WERI-Rb-1 (cell line): Measurements from ENCODE around the gene MED22.
"Not testable (repeated sequence)": the region's sequence is repeated elsewhere in the genome, so short reads cannot be mapped to it uniquely, and the experiment has no call there.

Experiments
- DNase-seq: peaks from one replicate; pipeline ENCODE4 v3.0.0-alpha.2; 2020
- H3K27ac ChIP-seq: fragments of 250-450 bp; sonication (Bioruptor Pico); 2 replicates; pipeline ENCODE4 v1.5.1; 2020; ENCODE audit warnings: mild to moderate bottlenecking, moderate library complexity
- H3K27me3 ChIP-seq: fragments of 250-450 bp; sonication (Bioruptor Pico); 2 replicates; pipeline ENCODE4 v1.5.1; 2021; ENCODE audit warnings: mild to moderate bottlenecking, low read depth, moderate library complexity; ENCODE audit not compliant: insufficient read depth, severe bottlenecking
- H3K36me3 ChIP-seq: fragments of 250-450 bp; sonication (Bioruptor Pico); 2 replicates; pipeline ENCODE4 v1.5.1; 2020; ENCODE audit warnings: mild to moderate bottlenecking, moderate library complexity
- H3K4me3 ChIP-seq: 2 replicates; pipeline ENCODE4 v1.5.1; 2011; ENCODE audit warnings: low read depth, mild to moderate bottlenecking, control low read depth, low read length
- H3K9me3 ChIP-seq: fragments of 250-450 bp; sonication (Bioruptor Pico); 2 replicates; pipeline ENCODE4 v1.5.1; 2021; ENCODE audit warnings: mild to moderate bottlenecking, moderate library complexity; ENCODE audit not compliant: severe bottlenecking
- CTCF ChIP-seq: IDR thresholded peaks from 2 replicates; pipeline ENCODE4 v1.5.1; 2011; ENCODE audit warnings: low read depth, mild to moderate bottlenecking, control low read depth, inconsistent platforms, low read length

MED22 gene

DNA sequence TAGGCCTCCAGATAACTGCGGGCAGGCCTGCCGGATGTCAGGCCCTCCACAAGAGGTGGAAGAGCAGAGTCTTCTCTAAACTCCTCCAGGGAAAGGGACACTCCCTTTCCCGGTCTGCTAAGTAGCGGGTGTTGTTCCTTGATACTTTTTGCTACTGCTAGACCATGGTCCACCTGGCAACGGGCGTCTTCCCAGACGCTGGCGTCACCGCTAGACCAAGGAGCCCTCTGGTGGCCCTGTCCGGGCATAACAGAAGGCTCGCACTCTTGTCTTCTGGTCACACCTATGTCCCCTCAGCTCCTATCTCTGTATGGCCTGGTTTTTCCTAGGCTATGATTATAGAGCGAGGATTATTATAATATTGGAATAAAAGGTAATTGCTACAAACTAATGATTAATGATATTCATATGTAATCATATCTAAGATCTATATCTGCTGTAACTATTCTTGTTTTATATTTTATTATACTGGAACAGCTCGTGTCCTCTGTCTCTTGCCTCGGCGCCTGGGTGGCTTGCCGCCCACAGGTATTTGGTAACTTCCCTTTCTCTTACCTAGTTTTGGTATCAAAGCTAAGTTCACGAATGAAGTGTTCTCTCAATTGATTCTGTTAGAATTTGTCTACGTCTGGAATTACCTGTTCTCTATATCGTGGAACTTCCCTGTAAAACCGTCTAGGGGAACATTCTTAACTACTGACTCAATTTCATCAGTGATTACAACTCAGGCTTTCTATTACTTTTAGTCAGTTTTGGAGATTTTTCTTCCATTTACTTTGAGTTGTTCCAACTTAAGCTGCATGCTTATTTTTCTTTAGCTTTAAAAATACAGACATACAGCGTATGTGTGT, 18.4 kb downstream of the MED22 start:
- peak; percentile 59; the same call in 1 of the 2 replicates for TF ChIP-seq CTCF
- not testable (repeated sequence) for H3K4me3 ChIP-seq, H3K27ac ChIP-seq, H3K27me3 ChIP-seq, H3K9me3 ChIP-seq
- peak; percentile 45 for DNase-seq
- H3K36me3 ChIP-seq = peaks cover 48% of the 10 kb centered on the region

DNA sequence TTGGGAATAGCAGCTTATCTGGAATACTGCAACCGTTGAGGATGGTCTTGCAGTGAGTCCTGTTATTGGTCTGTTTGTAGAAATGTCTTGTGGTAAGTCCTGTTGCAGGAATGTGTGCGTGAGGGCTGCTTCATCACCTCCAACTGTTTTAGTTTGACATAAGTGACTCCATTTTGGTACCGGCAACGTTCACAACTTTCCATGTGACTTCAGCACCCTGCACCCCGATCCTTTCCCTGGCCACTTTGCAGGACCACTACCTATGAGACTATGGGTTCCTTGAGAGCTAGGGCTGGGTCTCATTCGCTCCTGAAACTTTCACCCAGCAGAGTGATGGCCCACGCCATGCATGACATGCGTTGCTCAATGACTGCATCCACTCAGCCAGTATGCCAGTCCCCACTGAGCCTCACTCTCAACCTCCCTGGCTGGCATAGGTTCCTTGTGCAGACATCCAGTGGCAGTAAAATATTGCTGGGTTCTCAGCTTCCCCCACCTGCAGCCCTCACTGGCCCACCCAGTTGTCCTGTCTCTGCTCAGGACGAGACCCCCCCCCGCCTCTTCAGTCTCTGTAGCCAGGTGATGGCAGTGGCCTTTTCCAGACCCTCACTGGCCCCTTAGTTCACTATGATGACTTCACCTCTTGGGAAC, 20.0 kb downstream of the MED22 start:
- H3K9me3 ChIP-seq = peaks cover 5% of the 10 kb centered on the region
- peaks cover 32% of the 10 kb centered on the region for H3K36me3 ChIP-seq

GRCh38 chr9:133327021-133327420, 20.9 kb downstream of the MED22 start:
- H3K27me3 ChIP-seq, DNase-seq, H3K4me3 ChIP-seq, H3K27ac ChIP-seq, H3K9me3 ChIP-seq: not testable (repeated sequence)
- peaks cover 23% of the 10 kb centered on the region for H3K36me3 ChIP-seq

More for the DNA sequence above, 20.0 kb downstream of the MED22 start:
- Histone ChIP-seq H3K27ac (no peak overlapping the region), H3K4me3 (no peak overlapping the region), H3K27me3 (no peaks in the 10 kb centered on the region)
- DNase-seq = no peak
- TF ChIP-seq CTCF = no peak

DNA sequence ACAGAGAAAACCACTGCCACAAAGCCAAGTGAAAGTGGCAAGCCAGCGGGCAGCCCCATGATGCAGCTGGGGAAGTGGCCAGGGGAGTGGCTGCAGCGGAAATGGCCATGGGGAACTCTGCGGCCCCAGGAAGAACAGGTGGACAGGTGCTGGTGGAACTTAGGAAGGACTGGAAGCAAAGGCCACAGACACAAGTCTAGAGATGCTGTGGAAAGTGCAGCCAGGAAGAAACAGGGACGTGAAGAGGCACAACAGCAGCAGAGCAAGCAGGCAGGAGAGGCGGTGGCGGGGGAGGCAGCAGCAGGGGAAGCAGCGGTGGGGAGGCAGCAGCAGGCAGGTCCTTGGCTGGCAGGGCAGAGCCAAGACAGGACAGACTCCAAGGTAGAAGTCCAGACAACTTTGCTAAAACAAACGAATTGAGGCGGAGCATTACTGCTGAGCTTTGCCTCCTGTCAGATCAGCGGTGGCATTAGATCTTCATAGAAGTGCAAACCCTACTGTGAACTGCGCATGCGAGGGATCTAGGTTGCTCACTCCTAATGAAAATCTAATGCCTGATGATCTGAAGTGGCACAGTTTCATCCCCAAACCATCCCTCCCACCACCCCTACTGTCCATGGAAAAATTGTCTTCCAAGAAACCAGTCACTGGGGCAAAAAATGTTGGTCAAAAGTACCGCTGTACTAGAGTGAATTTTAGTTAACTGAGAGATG, 23.8 kb downstream of the MED22 start:
- Histone ChIP-seq H3K27ac (no peak overlapping the region), H3K36me3 (no peaks in the 10 kb centered on the region), H3K27me3 (no peaks in the 10 kb centered on the region), H3K4me3 (no peak overlapping the region), H3K9me3 (peaks cover 5% of the 10 kb centered on the region)
- no peak for TF ChIP-seq CTCF
- DNase-seq = no peak

GRCh38 chr9:133323211-133323610, 24.7 kb downstream of the MED22 start:
- no peak overlapping the region for H3K27ac ChIP-seq
- no peak for DNase-seq
- peaks cover 5% of the 10 kb centered on the region for H3K9me3 ChIP-seq
- H3K4me3 ChIP-seq = no peak overlapping the region
- H3K27me3 ChIP-seq = no peaks in the 10 kb centered on the region
- no peak for TF ChIP-seq CTCF
- no peaks in the 10 kb centered on the region for H3K36me3 ChIP-seq

GRCh38 chr9:133322701-133323100, 25.2 kb downstream of the MED22 start:
- Histone ChIP-seq H3K27me3 (no peaks in the 10 kb centered on the region), H3K27ac (no peak overlapping the region), H3K4me3 (no peak overlapping the region), H3K9me3 (peaks cover 5% of the 10 kb centered on the region), H3K36me3 (no peaks in the 10 kb centered on the region)
- peak; percentile 31 for DNase-seq
- TF ChIP-seq CTCF = no peak
